GM18870 (cell line): Measurements from ENCODE around the gene IGFBP4.

ENCODE experiments used
- ATAC-seq: cut with Tn5 transposase; IDR thresholded peaks from one replicate; pipeline ENCODE4 v1.9.1; 2021; ENCODE audit warnings: moderate library complexity; ENCODE audit not compliant: unreplicated experiment

The IGFBP4 gene

DNA sequence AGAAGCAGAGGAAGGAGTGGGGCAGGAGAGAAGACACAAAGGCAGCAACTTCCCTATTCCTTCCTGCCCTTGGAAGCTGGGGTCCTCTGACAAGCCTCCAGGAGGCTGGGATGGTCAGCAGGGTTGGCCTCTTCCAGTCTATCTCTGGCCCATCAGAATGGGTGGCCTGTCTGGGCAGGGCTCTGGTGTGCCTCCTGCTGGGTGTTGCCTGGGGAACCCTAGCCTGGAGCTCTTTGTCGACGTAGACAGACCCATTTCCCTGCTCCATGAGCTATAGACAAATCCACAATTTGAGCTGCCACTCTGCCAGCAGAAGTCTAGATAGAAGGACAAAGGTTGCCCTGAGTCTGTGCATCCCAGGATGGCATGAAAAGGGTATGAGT lies 11.4 kb downstream of the IGFBP4 start:
- no peak for ATAC-seq

- no peak for ATAC-seq
Measured at GRCh38 chr17:40456396-40456951, 13.2 kb downstream of the IGFBP4 start.

DNA sequence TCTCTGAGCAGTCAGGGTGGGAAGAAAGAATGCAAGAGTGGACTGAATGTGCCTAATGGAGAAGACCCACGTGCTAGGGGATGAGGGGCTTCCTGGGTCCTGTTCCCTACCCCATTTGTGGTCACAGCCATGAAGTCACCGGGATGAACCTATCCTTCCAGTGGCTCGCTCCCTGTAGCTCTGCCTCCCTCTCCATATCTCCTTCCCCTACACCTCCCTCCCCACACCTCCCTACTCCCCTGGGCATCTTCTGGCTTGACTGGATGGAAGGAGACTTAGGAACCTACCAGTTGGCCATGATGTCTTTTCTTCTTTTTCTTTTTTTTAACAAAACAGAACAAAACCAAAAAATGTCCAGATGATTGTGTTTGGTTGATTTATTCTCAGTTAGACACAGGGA lies 14.1 kb downstream of the IGFBP4 start:
- ATAC-seq: no peak

GRCh38 chr17:40457964-40458791 lies 14.9 kb downstream of the IGFBP4 start:
- no peak for ATAC-seq

GRCh38 chr17:40458851-40459482 lies 15.7 kb downstream of the IGFBP4 start:
- no peak for ATAC-seq

- ATAC-seq: no peak
Measured at GRCh38 chr17:40459636-40460603, 16.7 kb downstream of the IGFBP4 start.

GRCh38 chr17:40460604-40460967 lies 17.3 kb downstream of the IGFBP4 start:
- ATAC-seq: no peak

DNA sequence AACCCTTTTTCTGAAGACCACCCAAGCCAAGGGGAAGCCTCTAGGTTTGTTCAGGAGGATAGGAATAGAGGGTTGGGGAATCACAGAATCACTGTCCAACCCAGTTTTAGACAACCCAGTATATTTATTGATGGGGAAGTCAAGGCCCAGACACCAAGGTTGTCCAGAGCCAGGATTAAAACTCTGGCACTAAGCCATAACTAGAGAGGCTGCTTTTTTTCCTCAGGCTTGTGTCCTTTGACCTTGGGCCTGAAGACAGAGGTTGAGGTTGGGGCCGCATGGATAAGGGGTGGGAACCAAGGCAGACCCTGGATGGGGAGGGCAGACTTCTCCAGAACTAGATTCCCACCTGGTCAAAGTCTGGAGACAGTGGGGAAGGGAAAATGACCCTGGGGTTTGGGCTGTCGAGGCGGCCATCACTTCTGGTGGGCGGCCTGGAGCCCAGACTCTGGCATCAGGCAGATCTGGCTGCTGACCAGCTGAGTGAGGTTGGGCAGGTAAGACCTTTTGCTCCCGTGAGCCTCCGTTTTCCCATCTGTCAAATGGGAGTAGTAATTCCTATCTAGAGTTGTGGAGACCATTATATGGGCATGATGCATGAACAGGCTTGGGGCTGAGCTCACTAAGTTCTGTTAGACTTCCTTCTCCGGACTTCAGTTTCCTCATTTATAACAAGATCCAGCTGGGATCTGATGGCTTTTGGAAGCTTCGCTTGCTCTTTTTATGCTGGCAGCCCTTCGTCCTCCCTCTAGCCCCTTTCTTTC lies 17.9 kb downstream of the IGFBP4 start:
- ATAC-seq: no peak

GRCh38 chr17:40461732-40462342 lies 18.6 kb downstream of the IGFBP4 start:
- ATAC-seq: no peak

GRCh38 chr17:40462343-40463121 lies 19.3 kb downstream of the IGFBP4 start:
- ATAC-seq: no peak

DNA sequence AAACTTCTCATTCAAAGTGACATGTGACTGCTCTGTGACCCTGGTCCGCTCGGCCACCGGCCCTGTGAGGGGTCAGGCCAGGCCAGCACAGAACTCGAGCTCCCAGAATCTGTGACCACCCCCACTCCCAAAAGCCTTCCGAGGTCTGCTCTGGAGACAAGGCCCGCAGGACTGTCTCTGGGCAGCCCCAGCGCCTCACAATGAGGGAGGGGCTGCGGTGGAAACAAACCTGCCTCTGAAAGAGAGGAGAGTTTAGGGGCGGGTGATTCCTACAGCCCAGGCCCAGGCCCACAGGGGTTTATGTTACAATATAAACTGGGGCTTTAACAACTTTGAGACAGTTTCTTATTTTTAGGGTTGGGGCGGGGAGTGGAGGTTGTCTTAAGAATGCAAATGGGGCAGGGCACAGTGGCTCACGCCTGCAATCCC lies 19.9 kb downstream of the IGFBP4 start:
- ATAC-seq: no peak

DNA sequence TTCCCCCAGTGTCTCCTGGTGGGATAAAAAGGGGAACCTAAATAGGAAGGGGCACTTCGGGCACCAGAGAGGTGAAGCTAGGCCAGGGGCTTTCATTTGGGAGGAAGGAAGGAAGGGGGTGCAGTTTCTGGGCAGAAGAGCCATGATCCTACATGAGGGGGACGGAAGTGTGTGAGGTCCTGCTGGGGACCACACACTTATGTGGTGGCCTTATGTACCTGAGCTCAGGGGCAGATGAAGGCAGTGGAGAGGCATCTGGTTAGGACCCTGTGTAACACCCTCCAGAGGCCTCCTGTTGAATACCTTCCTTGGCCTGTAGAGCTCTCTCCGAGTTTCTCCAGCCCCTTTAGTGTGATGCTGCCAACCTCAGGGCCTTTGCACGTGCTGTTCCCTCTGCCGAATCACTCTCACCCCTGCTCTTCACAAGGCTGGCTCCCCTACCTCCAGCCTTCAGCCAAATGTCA lies 21.2 kb downstream of the IGFBP4 start:
- no peak for ATAC-seq

GRCh38 chr17:40466298-40466971 lies 23.2 kb downstream of the IGFBP4 start:
- ATAC-seq: no peak

DNA sequence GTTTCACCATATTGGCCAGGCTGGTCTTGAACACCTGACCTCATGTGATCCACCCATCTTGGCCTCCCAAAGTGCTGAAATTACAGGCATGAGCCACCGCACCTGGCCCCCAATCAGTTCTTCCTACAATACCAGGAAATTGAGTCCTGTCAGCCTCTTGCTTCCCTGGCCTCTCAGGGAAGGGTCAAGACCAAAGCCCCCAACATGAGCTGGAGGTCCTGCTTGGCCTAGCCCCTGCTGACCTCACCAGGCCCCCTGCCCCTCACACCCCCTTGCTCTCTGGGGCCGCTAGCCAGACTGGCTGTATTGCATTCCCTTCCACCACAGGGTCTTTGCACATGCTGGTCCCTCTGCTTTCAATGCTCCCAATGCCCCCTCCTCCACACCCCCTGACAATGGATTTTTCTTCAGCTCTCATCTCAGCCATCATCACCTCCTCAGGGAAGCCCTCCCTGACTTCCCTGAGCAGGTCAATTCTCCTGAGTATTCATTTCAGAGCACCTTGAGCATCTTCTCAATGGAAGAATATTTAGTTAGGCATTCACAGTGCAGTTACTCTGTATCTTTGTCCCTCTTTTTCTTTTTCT lies 24.1 kb downstream of the IGFBP4 start:
- no peak for ATAC-seq

- ATAC-seq: no peak
Measured at GRCh38 chr17:40468560-40468959, 25.3 kb downstream of the IGFBP4 start.

DNA sequence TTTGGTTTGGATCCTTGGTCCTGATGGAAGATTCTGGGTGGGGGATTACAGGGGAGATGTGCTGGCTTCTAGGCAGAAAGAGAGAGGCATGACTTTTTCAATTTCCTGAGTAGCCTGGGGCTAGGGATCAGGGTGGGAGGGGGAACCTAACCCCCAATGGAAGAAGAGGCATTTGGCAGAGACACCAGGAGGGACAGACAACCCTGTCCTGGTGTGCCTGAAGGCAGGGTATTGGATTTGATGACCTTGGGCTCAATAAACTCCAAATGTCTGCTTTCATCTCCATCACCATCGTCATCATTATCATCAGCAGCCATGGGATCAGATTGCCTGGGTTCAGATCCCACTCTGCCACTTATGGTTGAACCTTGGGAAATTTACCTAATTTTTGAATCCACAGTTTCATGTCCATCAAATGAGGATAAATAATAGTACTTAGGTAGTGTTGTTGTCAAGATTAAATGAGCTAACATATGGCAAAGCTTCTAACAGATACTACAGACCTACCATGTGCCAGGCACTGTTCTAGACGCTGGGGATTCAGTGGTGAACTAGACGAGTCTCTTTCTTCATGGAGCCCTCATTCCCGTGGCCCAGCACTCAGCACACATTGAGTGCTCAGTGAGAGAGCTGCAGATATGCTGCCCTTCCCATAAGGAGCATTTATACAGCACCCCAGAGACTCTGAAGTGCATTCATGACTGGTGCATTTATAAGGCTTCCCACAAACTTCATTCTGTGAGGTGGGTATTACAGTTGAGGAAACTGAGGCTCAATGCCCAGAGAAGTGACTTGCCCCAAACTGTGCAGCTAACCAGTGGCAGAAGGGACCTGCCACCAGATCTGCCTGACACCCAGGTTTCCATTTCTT lies 26.8 kb downstream of the IGFBP4 start:
- no peak for ATAC-seq
